HG02678 (cell line): Measurements from ENCODE around the gene PAK1.
"Not testable (repeated sequence)": the region's sequence is repeated elsewhere in the genome, so short reads cannot be mapped to it uniquely, and the experiment has no call there.

Experiments
- ATAC-seq: cut with Tn5 transposase; IDR thresholded peaks from one replicate; pipeline ENCODE4 v1.9.1; 2021; ENCODE audit warnings: mild to moderate bottlenecking, moderate library complexity; ENCODE audit not compliant: unreplicated experiment

Gene PAK1

GRCh38 chr11:77312107-77312506 is 161.8 kb downstream of the PAK1 start:
- no peak for ATAC-seq

- no peak for ATAC-seq
Observed at GRCh38 chr11:77311701-77312100, 162.2 kb downstream of the PAK1 start.

GRCh38 chr11:77310721-77311120 is 163.2 kb downstream of the PAK1 start:
- no peak for ATAC-seq

- no peak for ATAC-seq
Observed at GRCh38 chr11:77309401-77310085, 164.4 kb downstream of the PAK1 start.

GRCh38 chr11:77308838-77309237 is 165.1 kb downstream of the PAK1 start:
- ATAC-seq: no peak

GRCh38 chr11:77303328-77303727 is 170.6 kb downstream of the PAK1 start:
- ATAC-seq: no peak

- no peak for ATAC-seq
Observed at GRCh38 chr11:77302752-77303151, 171.1 kb downstream of the PAK1 start.

GRCh38 chr11:77301510-77301909 is 172.4 kb downstream of the PAK1 start, which contains the start of gene GDPD4:
Gene GDPD4, minus strand, starts transcription at chr11:77301686. Its CDS starts 16,549 bp downstream, at chr11:77285137.
- no peak for ATAC-seq

GRCh38 chr11:77300695-77301094 is 173.2 kb downstream of the PAK1 start:
- no peak for ATAC-seq

- not testable (repeated sequence) for ATAC-seq
Observed at GRCh38 chr11:77300028-77300427, 173.9 kb downstream of the PAK1 start.

GRCh38 chr11:77299528-77299993 is 174.3 kb downstream of the PAK1 start:
- ATAC-seq: no peak

- no peak for ATAC-seq
Observed at GRCh38 chr11:77294040-77294439, 179.9 kb downstream of the PAK1 start.

- ATAC-seq: no peak
Observed at GRCh38 chr11:77289737-77290136, 184.2 kb downstream of the PAK1 start.

- no peak for ATAC-seq
Observed at GRCh38 chr11:77287615-77288273, 186.2 kb downstream of the PAK1 start.

GRCh38 chr11:77287136-77287535 is 186.8 kb downstream of the PAK1 start:
- ATAC-seq: no peak

GRCh38 chr11:77284476-77285468 is 189.1 kb downstream of the PAK1 start:
- no peak for ATAC-seq

GRCh38 chr11:77283101-77283500 is 190.8 kb downstream of the PAK1 start:
- ATAC-seq: no peak

- no peak for ATAC-seq
Observed at GRCh38 chr11:77278595-77279506, 195.0 kb downstream of the PAK1 start.

GRCh38 chr11:77276271-77276670 is 197.6 kb downstream of the PAK1 start:
- ATAC-seq: no peak
